ENCODE data around the gene RNF150.

- TF ChIP-seq CTCF (IDR thresholded peaks at IDR 0.05) (no peak), POLR2A (IDR thresholded peaks at IDR 0.05) (no peak)
Observed at GRCh38 chr4:140863197-140863596, 270.1 kb downstream of the RNF150 start.
